ENCODE results near the gene SLX4IP. TPM values are rescaled to one million over a fixed set of nuclear protein-coding genes. Genes with fewer than 3 reads are reported as not detected.
"Not testable (repeated sequence)": the region's sequence is repeated elsewhere in the genome, so short reads cannot be mapped to it uniquely, and the experiment has no call there.

Gene SLX4IP
- total RNA-seq, 4 donors from 2014 or later: 2.0 to 3.4 (median 3.3) TPM

- no peak for ATAC-seq (ENCODE audit: low FRiP score)
- no peak for DNase-seq (ENCODE audit: low spot score)
- TF ChIP-seq CTCF (IDR thresholded peaks at IDR 0.05): no peak
Observed at GRCh38 chr20:10415013-10415650, 20.0 kb upstream of the SLX4IP start.

- DNase-seq (ENCODE audit: low spot score); ATAC-seq (ENCODE audit: low FRiP score): not testable (repeated sequence)
Observed at GRCh38 chr20:10417218-10417617, 17.9 kb upstream of the SLX4IP start.

- no peak for TF ChIP-seq CTCF (IDR thresholded peaks at IDR 0.05)
- ATAC-seq (ENCODE audit: low FRiP score) (no peak), DNase-seq (ENCODE audit: low spot score) (no peak)
Observed at GRCh38 chr20:10419550-10420133, 15.5 kb upstream of the SLX4IP start.

- no peak for TF ChIP-seq CTCF (IDR thresholded peaks at IDR 0.05)
- DNase-seq (ENCODE audit: low spot score) (no peak), ATAC-seq (ENCODE audit: low FRiP score) (no peak)
Observed at GRCh38 chr20:10423735-10424134, 11.4 kb upstream of the SLX4IP start.

- TF ChIP-seq CTCF (IDR thresholded peaks at IDR 0.05): peak in 1 of 3 donors; percentile 25
- peak; percentile 42 for DNase-seq (ENCODE audit: low spot score)
- ATAC-seq (ENCODE audit: low FRiP score): no peak
Observed at GRCh38 chr20:10427060-10427692, 7.9 kb upstream of the SLX4IP start.

- ATAC-seq (ENCODE audit: low FRiP score): no peak
- no peak for TF ChIP-seq CTCF (IDR thresholded peaks at IDR 0.05)
- DNase-seq (ENCODE audit: low spot score): no peak
Observed at GRCh38 chr20:10428008-10428407, 7.1 kb upstream of the SLX4IP start.

GRCh38 chr20:10429443-10429981, 5.6 kb upstream of the SLX4IP start:
- TF ChIP-seq CTCF (IDR thresholded peaks at IDR 0.05): no peak
- no peak for DNase-seq (ENCODE audit: low spot score)
- ATAC-seq (ENCODE audit: low FRiP score): no peak
